Thyroid gland (tissue), 4 donors: ENCODE data around the gene CCND1.

Experiments
- CTCF ChIP-seq, 6 experiments: fragments of 200-600 bp in 3 of 6; fragments of 450-650 bp in 3 of 6; sonication (generic) in 3 of 6; IDR thresholded peaks; one replicate each; pipeline ENCODE4 v1.5.1; 2016 to 2019; ENCODE audit warnings: antibody characterized with exemption in 6 of 6, mild to moderate bottlenecking in 2 of 6, inconsistent platforms in 1 of 6, moderate library complexity in 1 of 6
- POLR2A ChIP-seq, 2 donors: fragments of 450-650 bp; IDR thresholded peaks; one replicate each; pipeline ENCODE4 v1.6.1; 2017; ENCODE audit warnings: antibody characterized with exemption in 2 of 2, mild to moderate bottlenecking in 2 of 2, moderate library complexity in 1 of 2

- TF ChIP-seq CTCF (IDR thresholded peaks at IDR 0.05) (no peak), POLR2A (IDR thresholded peaks at IDR 0.05) (no peak)
These were observed 8.6 kb downstream of the CCND1 start for GRCh38 chr11:69649576-69649900.
